ENCODE results near the gene RAVER2.

DNA sequence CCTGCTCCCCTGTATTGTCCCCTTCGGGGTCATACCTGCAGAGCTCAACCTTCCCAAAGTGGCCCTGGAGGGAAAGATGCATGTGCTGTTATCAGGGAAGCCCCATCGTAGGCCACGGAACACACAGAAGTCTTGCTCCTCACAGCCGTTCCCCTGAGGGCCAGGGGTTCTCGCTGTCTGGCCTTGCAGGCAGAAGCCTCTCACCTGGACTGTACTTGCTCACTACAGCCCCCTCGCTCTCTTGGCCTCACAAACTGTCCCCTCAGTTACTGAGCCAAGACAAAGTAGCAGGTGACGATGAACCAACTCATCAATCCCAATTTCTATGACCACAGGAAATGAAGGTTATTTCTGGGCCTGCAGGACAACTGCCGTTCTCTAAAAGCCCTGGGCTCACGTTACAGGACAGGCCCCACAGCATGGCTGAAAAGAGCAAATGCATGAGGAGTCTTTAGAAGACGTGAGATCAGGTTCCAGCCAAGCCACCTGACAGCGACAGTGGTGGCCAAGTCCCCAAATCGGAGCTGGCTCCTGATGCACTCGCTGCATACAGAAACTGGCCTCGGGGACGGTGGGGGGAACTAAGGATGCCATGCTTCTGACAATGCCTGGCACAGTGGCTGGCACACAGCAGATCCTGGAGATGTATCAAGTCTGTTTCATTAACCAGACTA lies 95.0 kb downstream of the RAVER2 start:
- TF ChIP-seq ZNF274 (IDR thresholded peaks at IDR 0.05; ENCODE audit: low read depth, low read length) (no peak), YY1 (IDR thresholded peaks at IDR 0.05; ENCODE audit: insufficient read depth, insufficient read length) (no peak), SUZ12 (IDR thresholded peaks at IDR 0.05; ENCODE audit: extremely low read depth, insufficient read depth, insufficient read length) (no peak)
